ENCODE measurements around the gene DPM1. TPM values are rescaled to one million over a fixed set of nuclear protein-coding genes. Genes with fewer than 3 reads are reported as not detected.

The DPM1 gene
- 70.8 and 81.7 TPM in 2 replicates for total RNA-seq

DNA sequence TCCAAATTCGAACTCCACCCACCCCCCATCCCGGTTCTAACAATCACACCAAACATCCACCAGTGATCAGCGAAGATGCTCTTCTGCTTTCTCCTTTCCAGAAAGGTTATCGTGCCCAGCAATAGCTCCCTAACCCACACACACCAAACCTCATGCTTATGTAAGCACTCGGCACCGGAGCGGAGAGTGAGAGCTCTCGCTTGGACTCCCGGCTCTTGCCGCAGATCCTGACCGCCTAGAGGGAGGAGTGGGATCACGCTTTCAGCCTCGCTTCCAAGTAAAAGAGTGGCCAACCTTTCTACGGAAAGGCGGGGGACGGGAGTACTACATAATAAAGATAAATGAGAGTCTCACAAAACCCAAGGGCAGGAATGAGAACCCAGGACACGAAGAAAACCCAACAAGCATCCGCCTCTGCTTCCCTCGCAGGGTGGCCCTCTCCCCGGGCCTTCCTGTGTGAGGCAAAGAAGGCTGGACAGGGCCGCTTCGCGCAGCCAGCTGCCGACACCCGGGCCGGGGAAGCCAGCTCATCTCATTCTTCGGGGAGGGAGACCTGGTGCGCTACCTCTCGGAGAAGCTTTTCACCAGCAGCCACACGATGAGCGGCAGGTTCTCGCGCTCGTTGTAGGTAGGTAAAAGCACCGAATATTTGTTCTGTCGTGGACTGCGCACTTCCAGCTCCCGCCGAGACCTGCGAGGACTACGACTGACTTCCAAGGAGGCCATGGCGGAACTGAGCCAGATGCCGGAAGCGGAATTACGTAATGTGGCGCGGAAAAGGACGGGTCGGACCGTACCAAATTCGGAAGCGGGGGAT lies at the start of gene DPM1:
Gene DPM1, minus strand, starts transcription at position 735 of the 817 bp plus-strand sequence. Its CDS starts 9 bp downstream, at position 726.

DNA sequence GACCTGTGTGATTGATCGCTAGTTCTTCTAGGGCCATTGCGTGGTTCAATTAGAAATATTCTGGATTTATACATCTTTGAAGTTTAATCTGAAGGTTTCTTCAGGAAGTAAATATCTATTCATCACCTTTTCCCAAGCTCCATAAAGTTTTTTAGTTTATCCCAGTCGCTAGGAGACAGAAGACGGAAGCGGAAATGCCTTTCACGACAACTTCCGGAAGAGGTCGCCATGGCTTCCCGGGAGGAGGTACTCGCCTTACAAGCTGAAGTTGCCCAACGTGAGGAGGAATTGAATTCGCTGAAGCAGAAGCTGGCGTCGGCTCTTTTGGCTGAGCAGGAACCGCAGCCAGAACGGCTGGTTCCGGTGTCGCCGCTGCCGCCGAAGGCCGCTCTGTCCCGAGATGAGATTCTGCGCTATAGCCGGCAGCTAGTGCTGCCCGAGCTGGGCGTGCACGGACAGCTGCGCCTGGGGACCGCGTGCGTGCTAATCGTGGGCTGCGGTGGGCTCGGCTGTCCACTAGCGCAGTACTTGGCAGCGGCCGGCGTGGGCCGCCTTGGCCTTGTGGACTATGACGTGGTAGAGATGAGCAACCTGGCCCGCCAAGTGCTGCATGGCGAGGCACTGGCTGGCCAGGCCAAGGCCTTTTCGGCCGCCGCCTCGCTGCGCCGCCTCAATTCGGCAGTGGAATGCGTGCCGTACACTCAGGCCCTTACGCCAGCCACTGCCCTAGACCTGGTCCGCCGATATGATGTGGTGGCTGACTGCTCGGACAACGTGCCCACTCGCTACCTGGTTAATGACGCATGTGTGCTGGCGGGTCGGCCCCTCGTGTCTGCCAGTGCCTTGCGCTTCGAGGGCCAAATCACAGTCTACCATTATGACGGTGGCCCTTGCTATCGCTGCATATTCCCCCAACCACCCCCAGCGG lies 547 bp upstream of the DPM1 start, which contains the start of gene MOCS3:
Gene MOCS3, plus strand, starts transcription at position 204 of the 928 bp plus-strand sequence. Its CDS starts 25 bp downstream, at position 229.

DNA sequence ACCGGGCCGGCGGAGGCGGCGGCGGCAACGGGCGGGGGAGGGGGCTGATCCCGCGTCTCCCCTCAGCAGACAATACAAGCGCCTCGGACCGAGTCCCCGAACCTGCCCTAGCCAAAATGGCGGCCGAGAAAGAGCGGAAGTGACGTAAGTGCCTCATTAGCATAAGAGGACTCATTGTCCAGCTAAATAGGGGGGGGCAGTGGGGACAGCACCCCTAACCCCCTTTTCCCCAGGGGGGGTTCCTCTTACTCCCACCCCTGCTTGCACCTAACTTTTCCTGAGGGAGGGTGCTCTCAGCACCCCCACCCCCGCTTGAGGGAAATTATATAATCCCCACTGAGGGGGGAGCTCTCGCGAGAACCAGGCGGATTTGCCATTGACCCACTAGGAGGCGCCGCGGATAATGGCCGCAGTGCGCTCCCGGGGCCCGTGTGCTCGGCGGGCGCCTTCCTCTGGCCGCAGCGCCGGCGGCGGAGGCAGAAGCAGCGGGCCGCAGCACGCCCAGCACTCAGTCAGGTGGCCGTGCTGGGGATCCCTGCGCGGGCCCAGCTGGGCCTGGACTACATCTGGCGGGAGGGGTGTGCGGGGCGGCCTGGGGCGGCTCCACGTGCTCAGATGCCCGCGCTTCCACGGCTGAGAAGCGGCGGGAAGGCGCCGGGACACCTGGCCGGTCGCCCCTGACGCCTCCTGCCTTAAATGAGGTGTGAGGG lies 26.9 kb downstream of the DPM1 start, which contains the start of gene ADNP:
Gene ADNP, minus strand, starts transcription at position 132 of the 710 bp plus-strand sequence. CDS start 27,441 bp downstream, outside the sequence.

Other genes with a start within 250 kb of the DPM1 start
- gene PARD6B, start 227.0 kb downstream of the DPM1 start, total RNA-seq: 0.15 and 0.17 TPM in 2 replicates
- gene BCAS4, start 163.5 kb downstream of the DPM1 start, total RNA-seq: 23.7 and 27.9 TPM in 2 replicates
- gene ADNP, start 27.1 kb downstream of the DPM1 start, total RNA-seq: 14.1 and 16.0 TPM in 2 replicates
- 5.2 and 5.5 TPM in 2 replicates for gene MOCS3, start 286 bp upstream of the DPM1 start, total RNA-seq
- 51.0 and 58.0 TPM in 2 replicates for gene KCNG1, start 64.6 kb upstream of the DPM1 start, total RNA-seq

Measured in bronchus fibroblast of lung (primary cell).